Brain microvascular endothelial cell (primary cell): ENCODE measurements around the gene PRKN.

Experiments
- DNase-seq: peaks from one replicate; pipeline ENCODE4 v3.0.0-alpha.2; 2020
- H3K27ac ChIP-seq: fragments of 250-450 bp; sonication (Bioruptor Pico); 2 replicates; pipeline ENCODE4 v1.5.1; 2020; ENCODE audit warnings: mild to moderate bottlenecking, moderate library complexity
- H3K27me3 ChIP-seq: fragments of 250-450 bp; sonication (Bioruptor Pico); replicated peaks from 2 replicates; pipeline ENCODE4 v1.5.1; 2020; ENCODE audit warnings: mild to moderate bottlenecking
- H3K36me3 ChIP-seq: fragments of 250-450 bp; sonication (Bioruptor Pico); replicated peaks from 2 replicates; pipeline ENCODE4 v1.5.1; 2020; ENCODE audit warnings: mild to moderate bottlenecking
- H3K4me3 ChIP-seq: 2 replicates; pipeline ENCODE4 v1.5.1; 2011; ENCODE audit warnings: low read depth, mild to moderate bottlenecking, control low read depth, low read length, moderate library complexity
- CTCF ChIP-seq: IDR thresholded peaks from 2 replicates; pipeline ENCODE4 v1.5.1; 2011; ENCODE audit warnings: low read depth, mild to moderate bottlenecking, moderate library complexity, low read length, control low read depth, inconsistent platforms; ENCODE audit errors: missing control alignments
- in situ Hi-C: cut with HindIII; loops from 2 replicates; pipeline ENCODE4 v1.10.0; 2017; ENCODE audit warnings: low sequenced_read_pairs, low pct_ligation_motif_present

Gene PRKN

GRCh38 chr6:162711376-162711775 lies 16.2 kb downstream of the PRKN start:
- Histone ChIP-seq H3K27ac (no peak overlapping the region), H3K36me3 (no peaks in the 10 kb centered on the region), H3K4me3 (no peak overlapping the region), H3K27me3 (no peaks in the 10 kb centered on the region)
- no peak for TF ChIP-seq CTCF
- in situ Hi-C loops = no loop called here
- DNase-seq = no peak

DNA sequence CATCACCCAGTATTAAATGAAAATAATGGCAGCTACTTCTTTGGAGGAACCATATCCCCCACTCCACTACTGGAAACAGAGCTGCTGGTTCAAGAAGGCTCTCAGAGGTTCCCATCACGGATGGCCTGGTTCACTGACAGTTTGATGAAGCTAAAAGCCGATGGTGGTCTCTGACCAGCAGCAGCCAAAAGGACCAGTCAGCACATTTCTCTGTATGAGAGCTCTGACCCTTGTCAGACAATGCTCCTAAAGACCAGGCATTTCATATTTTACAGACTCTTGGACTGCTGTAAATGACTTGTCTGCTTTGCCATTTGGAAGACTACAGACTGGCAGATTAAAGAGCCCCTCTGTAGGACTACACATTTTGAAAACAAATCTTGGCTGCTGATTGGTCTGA lies 16.6 kb downstream of the PRKN start:
- DNase-seq = no peak
- Histone ChIP-seq H3K27me3 (no peaks in the 10 kb centered on the region), H3K36me3 (no peaks in the 10 kb centered on the region), H3K27ac (no peak overlapping the region), H3K4me3 (no peak overlapping the region)
- in situ Hi-C loops = no loop called here
- TF ChIP-seq CTCF = no peak

DNA sequence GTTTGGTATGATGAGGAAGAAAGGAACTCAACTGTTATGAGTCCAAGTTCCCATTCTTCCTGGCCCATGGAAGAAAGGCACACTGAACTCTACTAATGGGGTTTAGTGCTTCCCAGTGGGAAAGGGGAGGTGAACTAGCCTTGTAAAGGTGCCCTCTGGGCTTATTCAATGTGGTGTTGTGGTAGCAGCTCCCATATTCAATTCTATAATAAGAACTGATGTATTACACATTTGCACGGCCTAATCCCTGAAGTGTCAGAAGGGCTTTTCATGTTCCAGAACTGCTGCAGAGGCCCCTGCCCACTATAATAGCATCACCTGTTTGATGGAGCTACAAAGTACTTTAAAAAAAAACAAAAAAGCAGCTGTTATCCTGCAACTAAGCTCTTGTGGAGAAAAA lies 17.1 kb downstream of the PRKN start:
- H3K4me3 ChIP-seq = no peak overlapping the region
- TF ChIP-seq CTCF = no peak
- no peaks in the 10 kb centered on the region for H3K36me3 ChIP-seq
- no peak for DNase-seq
- no peak overlapping the region for H3K27ac ChIP-seq
- H3K27me3 ChIP-seq = no peaks in the 10 kb centered on the region
- in situ Hi-C loops = no loop called here

GRCh38 chr6:162709431-162709830 lies 18.1 kb downstream of the PRKN start:
- H3K27me3 ChIP-seq = no peaks in the 10 kb centered on the region
- no peak overlapping the region for H3K27ac ChIP-seq
- no peak overlapping the region for H3K4me3 ChIP-seq
- H3K36me3 ChIP-seq = no peaks in the 10 kb centered on the region
- DNase-seq = no peak
- in situ Hi-C loops = no loop called here
- no peak for TF ChIP-seq CTCF

GRCh38 chr6:162708971-162709370 lies 18.6 kb downstream of the PRKN start:
- no peaks in the 10 kb centered on the region for H3K27me3 ChIP-seq
- DNase-seq = no peak
- H3K4me3 ChIP-seq = no peak overlapping the region
- no peak overlapping the region for H3K27ac ChIP-seq
- TF ChIP-seq CTCF = no peak
- in situ Hi-C loops = no loop called here
- H3K36me3 ChIP-seq = no peaks in the 10 kb centered on the region

GRCh38 chr6:162706232-162706631 lies 21.3 kb downstream of the PRKN start:
- H3K4me3 ChIP-seq = no peak overlapping the region
- TF ChIP-seq CTCF = no peak
- H3K36me3 ChIP-seq = no peaks in the 10 kb centered on the region
- in situ Hi-C loops = no loop called here
- DNase-seq = no peak
- H3K27ac ChIP-seq = no peak overlapping the region
- H3K27me3 ChIP-seq = no peaks in the 10 kb centered on the region
